Endothelial cell (in vitro differentiated cells): ENCODE results near the gene SMCO4. TPM values are rescaled to one million over a fixed set of nuclear protein-coding genes. Genes with fewer than 3 reads are reported as not detected.

Source experiments
- DNase-seq: peaks from one replicate; pipeline ENCODE4 v3.0.0; 2021; ENCODE audit warnings: low spot score
- H3K27ac Mint-ChIP-seq: one replicate; pipeline ENCODE4 v1.8.0; 2021; ENCODE audit warnings: mixed read lengths, inconsistent platforms; ENCODE audit not compliant: unreplicated experiment
- H3K27me3 Mint-ChIP-seq: one replicate; pipeline ENCODE4 v1.8.0; 2021; ENCODE audit warnings: mild to moderate bottlenecking, moderate library complexity, mixed read lengths, inconsistent platforms; ENCODE audit not compliant: unreplicated experiment
- H3K36me3 Mint-ChIP-seq: one replicate; pipeline ENCODE4 v1.8.0; 2021; ENCODE audit warnings: mild to moderate bottlenecking, low read depth, mixed read lengths, inconsistent platforms; ENCODE audit not compliant: unreplicated experiment
- H3K4me1 Mint-ChIP-seq: one replicate; pipeline ENCODE4 v1.8.0; 2021; ENCODE audit warnings: mild to moderate bottlenecking, mixed read lengths, inconsistent platforms; ENCODE audit not compliant: unreplicated experiment
- H3K4me3 Mint-ChIP-seq: one replicate; pipeline ENCODE4 v1.8.0; 2021; ENCODE audit warnings: mild to moderate bottlenecking, mixed read lengths, inconsistent platforms; ENCODE audit not compliant: unreplicated experiment
- H3K9me3 Mint-ChIP-seq: one replicate; pipeline ENCODE4 v1.8.0; 2021; ENCODE audit warnings: mixed read lengths, inconsistent platforms; ENCODE audit not compliant: unreplicated experiment
- total RNA-seq: library from RNA; stranded (reverse); fragmentation: NEBNext Ultra II Directional; extraction: Animal tissue kit (Norgen Biotek cat#: 25700); gene quantifications from one replicate; pipeline ENCODE4 v1.2.1, GENCODE V29; 2021; ENCODE audit not compliant: unreplicated experiment
- TF ChIP-seq, protein P1 (sequence below): fragments of 200-600 bp; sonication (generic); IDR thresholded peaks from one replicate; pipeline ENCODE4 v1.5.0; 2021; ENCODE audit warnings: antibody characterized with exemption; ENCODE audit not compliant: unreplicated experiment

The SMCO4 gene
- total RNA-seq, 1 donor from 2014 or later = 23.7 TPM

- TF ChIP-seq, protein P1, sequence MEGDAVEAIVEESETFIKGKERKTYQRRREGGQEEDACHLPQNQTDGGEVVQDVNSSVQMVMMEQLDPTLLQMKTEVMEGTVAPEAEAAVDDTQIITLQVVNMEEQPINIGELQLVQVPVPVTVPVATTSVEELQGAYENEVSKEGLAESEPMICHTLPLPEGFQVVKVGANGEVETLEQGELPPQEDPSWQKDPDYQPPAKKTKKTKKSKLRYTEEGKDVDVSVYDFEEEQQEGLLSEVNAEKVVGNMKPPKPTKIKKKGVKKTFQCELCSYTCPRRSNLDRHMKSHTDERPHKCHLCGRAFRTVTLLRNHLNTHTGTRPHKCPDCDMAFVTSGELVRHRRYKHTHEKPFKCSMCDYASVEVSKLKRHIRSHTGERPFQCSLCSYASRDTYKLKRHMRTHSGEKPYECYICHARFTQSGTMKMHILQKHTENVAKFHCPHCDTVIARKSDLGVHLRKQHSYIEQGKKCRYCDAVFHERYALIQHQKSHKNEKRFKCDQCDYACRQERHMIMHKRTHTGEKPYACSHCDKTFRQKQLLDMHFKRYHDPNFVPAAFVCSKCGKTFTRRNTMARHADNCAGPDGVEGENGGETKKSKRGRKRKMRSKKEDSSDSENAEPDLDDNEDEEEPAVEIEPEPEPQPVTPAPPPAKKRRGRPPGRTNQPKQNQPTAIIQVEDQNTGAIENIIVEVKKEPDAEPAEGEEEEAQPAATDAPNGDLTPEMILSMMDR = no peak
- no peak for DNase-seq
- no peaks in the 10 kb centered on the region for H3K27me3 Mint-ChIP-seq
- no peak overlapping the region for H3K4me3 Mint-ChIP-seq
- no peak overlapping the region for H3K27ac Mint-ChIP-seq
- peaks cover 4% of the 10 kb centered on the region for H3K36me3 Mint-ChIP-seq
- H3K9me3 Mint-ChIP-seq = no peaks in the 10 kb centered on the region
- peaks cover 11% of the 10 kb centered on the region for H3K4me1 Mint-ChIP-seq
Observed at GRCh38 chr11:93500759-93501158, 42.4 kb downstream of the SMCO4 start.

- Mint-ChIP-seq H3K27ac (no peak overlapping the region), H3K4me3 (no peak overlapping the region), H3K27me3 (peaks cover 1% of the 10 kb centered on the region), H3K36me3 (peaks cover 7% of the 10 kb centered on the region), H3K9me3 (no peaks in the 10 kb centered on the region), H3K4me1 (peaks cover 11% of the 10 kb centered on the region)
- no peak for DNase-seq
- TF ChIP-seq, protein P1 = no peak
Observed at GRCh38 chr11:93498641-93499040, 44.5 kb downstream of the SMCO4 start.

- Mint-ChIP-seq H3K27ac (no peak overlapping the region), H3K4me3 (no peak overlapping the region), H3K9me3 (no peaks in the 10 kb centered on the region), H3K36me3 (peaks cover 12% of the 10 kb centered on the region), H3K4me1 (peaks cover 11% of the 10 kb centered on the region), H3K27me3 (peaks cover 1% of the 10 kb centered on the region)
- TF ChIP-seq, protein P1 = no peak
- no peak for DNase-seq
Observed at GRCh38 chr11:93498161-93498560, 45.0 kb downstream of the SMCO4 start.

- peaks cover 1% of the 10 kb centered on the region for H3K27me3 Mint-ChIP-seq
- no peaks in the 10 kb centered on the region for H3K9me3 Mint-ChIP-seq
- no peak for DNase-seq
- no peak overlapping the region for H3K27ac Mint-ChIP-seq
- TF ChIP-seq, protein P1 = no peak
- H3K36me3 Mint-ChIP-seq = peaks cover 12% of the 10 kb centered on the region
- H3K4me3 Mint-ChIP-seq = no peak overlapping the region
- peaks cover 11% of the 10 kb centered on the region for H3K4me1 Mint-ChIP-seq
Observed at GRCh38 chr11:93497596-93497995, 45.6 kb downstream of the SMCO4 start.

DNA sequence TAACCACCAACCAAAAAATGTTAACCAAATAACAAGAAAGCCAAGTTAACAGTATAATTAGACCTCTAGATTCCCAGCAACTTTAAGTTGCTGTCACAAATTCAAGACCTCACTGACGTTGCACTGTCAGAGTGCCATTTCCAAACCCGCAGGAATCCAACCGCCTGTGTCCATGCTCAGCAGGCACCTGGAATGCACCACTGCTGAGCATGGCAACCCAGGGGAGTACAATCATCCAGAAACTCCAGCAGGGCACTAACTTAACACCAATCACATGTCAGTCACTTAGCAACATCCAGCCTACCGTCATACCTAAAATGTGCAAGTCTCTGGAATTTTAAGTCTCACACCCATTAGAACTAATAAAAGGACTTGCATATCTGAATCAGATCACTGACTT lies 48.8 kb downstream of the SMCO4 start:
- Mint-ChIP-seq H3K4me1 (peaks cover 15% of the 10 kb centered on the region), H3K27me3 (peaks cover 1% of the 10 kb centered on the region), H3K36me3 (peaks cover 12% of the 10 kb centered on the region), H3K4me3 (no peak overlapping the region), H3K9me3 (no peaks in the 10 kb centered on the region), H3K27ac (no peak overlapping the region)
- no peak for DNase-seq
- TF ChIP-seq, protein P1 = no peak
